ENCODE data around the gene CEP152. TPM values are rescaled to one million over a fixed set of nuclear protein-coding genes. Genes with fewer than 3 reads are reported as not detected.

The CEP152 gene
- total RNA-seq, 1 experiment from 2014 or later: 28.9 TPM

Other genes starting within 250 kb of the CEP152 start
- 0.86 and 1.2 TPM in 2 replicates for gene FBN1, start 165.4 kb downstream of the CEP152 start, total RNA-seq (2014; rRNA removed; shearing (Covaris generic); ENCODE audit: low replicate concordance)
- 86.7 and 106 TPM in 2 replicates for gene EID1, start 67.1 kb upstream of the CEP152 start, total RNA-seq (2014; rRNA removed; shearing (Covaris generic); ENCODE audit: low replicate concordance)
- 0.22 TPM in 1 of 2 replicates, not detected in the other for gene SHC4, start 152.8 kb upstream of the CEP152 start, total RNA-seq (2014; rRNA removed; shearing (Covaris generic); ENCODE audit: low replicate concordance)
- 16.3 and 28.7 TPM in 2 replicates for gene SECISBP2L, start 235.4 kb upstream of the CEP152 start, total RNA-seq (2014; rRNA removed; shearing (Covaris generic); ENCODE audit: low replicate concordance)